Measurements from ENCODE around the gene HSD3B1. TPM values are rescaled to one million over a fixed set of nuclear protein-coding genes. Genes with fewer than 3 reads are reported as not detected.

The HSD3B1 gene
- total RNA-seq, 1 experiment from 2014 or later: not detected

GRCh38 chr1:119475866-119476439, 31.1 kb upstream of the HSD3B1 start (continued):
- TF ChIP-seq AFF4 (CRISPR knock-in tag; IDR thresholded peaks at IDR 0.05; ENCODE audit: borderline replicate concordance): no peak
- no peak for TF ChIP-seq E2F4 (CRISPR knock-in tag; IDR thresholded peaks at IDR 0.05; ENCODE audit: borderline replicate concordance, low read depth)

GRCh38 chr1:119477710-119478109, 29.3 kb upstream of the HSD3B1 start:
- POLR2A ChIA-PET: no interaction called here
- Mint-ChIP-seq H3K27me3 (ENCODE audit: low read depth) (no peaks in the 10 kb centered on the region), H3K36me3 (no peaks in the 10 kb centered on the region), H3K4me3 (no peak overlapping the region), H3K4me1 (peaks cover 6% of the 10 kb centered on the region), H3K27ac (no peak overlapping the region), H3K9me3 (no peaks in the 10 kb centered on the region)
- ATAC-seq (no peak), DNase-seq (ENCODE audit: low spot score) (no peak)
- CTCF ChIA-PET: interaction anchor here (1.0 kb wide), 1 partner anchor 66 kb away, joined by 3 read pairs; no protein-coding TSS in a partner anchor
- TF ChIP-seq ARID4B (CRISPR knock-in tag; IDR thresholded peaks at IDR 0.05; ENCODE audit: borderline replicate concordance) (no peak), IRF1 (CRISPR knock-in tag; IDR thresholded peaks at IDR 0.05) (no peak), NFATC4 (CRISPR knock-in tag; IDR thresholded peaks at IDR 0.05) (no peak), ZMAT4 (CRISPR knock-in tag; IDR thresholded peaks at IDR 0.05) (no peak), ZNF671 (CRISPR knock-in tag; IDR thresholded peaks at IDR 0.05) (no peak), SP1 (CRISPR knock-in tag; conservative IDR thresholded peaks at IDR 0.05) (no peak), SMAD4 (CRISPR knock-in tag; IDR thresholded peaks at IDR 0.05) (no peak), FOXK1 (CRISPR knock-in tag; IDR thresholded peaks at IDR 0.05) (no peak), CDX4 (CRISPR knock-in tag; IDR thresholded peaks at IDR 0.05; ENCODE audit: borderline replicate concordance) (no peak), ZNF416 (CRISPR knock-in tag; IDR thresholded peaks at IDR 0.05) (no peak), NR3C1 (CRISPR knock-in tag; conservative IDR thresholded peaks at IDR 0.05; ENCODE audit: low read depth) (no peak), KAT7 (CRISPR knock-in tag; IDR thresholded peaks at IDR 0.05; ENCODE audit: borderline replicate concordance) (no peak), STAT6 (CRISPR knock-in tag; conservative IDR thresholded peaks at IDR 0.05; ENCODE audit: low read depth) (no peak), GABPB1 (CRISPR knock-in tag; IDR thresholded peaks at IDR 0.05) (no peak), JUN (CRISPR knock-in tag; IDR thresholded peaks at IDR 0.05) (no peak), E2F1 (CRISPR knock-in tag; IDR thresholded peaks at IDR 0.05) (no peak), RORB (CRISPR knock-in tag; IDR thresholded peaks at IDR 0.05) (no peak), E2F5 (CRISPR knock-in tag; IDR thresholded peaks at IDR 0.05) (no peak)

Measured in WTC11 (cell line).